MV-4-11 (cell line): ENCODE results near the gene CIB4.
A peak's percentile ranks its signal among the peaks of the same experiment; 100 is the strongest.
"Not testable (repeated sequence)": the region's sequence is repeated elsewhere in the genome, so short reads cannot be mapped to it uniquely, and the experiment has no call there.

Source experiments
- DNase-seq: peaks from one replicate; lab custom pipeline; 2025; lab: John Stamatoyannopoulos, UW

Gene CIB4

DNA sequence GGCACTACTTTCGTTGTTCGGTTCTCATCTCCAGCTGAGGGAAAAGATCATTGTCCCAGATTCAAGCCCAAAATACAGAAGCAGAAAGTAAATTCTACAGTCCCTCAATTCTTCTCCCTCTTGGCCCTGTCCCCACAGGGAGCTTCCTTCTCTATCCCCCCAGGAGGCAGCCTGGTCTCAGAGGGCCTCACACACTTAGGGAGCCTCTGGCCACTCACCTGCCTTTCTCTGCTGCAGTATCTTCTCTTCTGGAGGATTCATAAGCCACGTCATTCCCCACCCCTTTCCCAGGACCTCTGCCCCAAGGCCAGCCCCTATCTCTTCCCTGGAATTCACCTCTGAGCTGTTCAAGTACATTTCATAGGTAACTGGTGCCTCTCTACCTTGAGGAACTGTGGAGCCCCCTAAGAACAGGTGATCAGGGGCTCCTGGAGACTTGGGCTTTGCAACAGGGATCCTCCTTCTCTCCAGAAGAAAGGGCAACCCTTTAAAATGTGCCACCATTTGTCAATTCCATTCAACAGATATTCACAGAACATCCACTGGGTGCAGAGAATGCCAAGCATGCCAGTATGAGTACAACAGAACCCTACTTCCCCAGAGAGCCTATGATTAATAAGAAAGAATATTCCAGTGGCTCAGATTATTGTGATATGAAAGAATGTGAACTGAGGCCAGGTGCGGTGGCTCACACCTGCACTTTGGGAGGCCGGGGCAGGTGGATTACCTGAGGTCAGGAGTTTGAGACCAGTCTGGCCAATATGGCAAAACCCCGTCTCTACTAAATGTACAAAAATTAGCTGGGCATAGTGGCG lies 72.9 kb downstream of the CIB4 start:
- no peak for DNase-seq

DNA sequence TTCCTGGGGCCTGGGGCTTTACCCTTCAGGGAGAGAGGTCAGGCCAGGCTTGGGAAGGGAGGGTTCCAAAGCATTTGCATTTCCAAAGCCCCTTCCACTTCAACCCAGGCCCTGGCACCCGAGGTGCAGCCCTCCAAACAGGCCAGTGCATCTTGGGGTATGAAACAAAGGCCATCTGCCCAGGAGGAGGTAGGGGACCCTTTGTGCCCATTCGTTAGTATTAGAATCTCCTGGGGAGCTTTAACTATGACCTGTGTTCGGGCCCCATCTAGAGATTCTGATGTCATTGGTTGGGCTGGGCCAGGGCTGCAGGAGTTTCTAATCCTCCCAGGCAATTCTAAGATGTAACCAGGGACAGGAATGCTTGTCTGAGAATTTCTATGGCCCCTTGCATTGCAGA lies 73.6 kb downstream of the CIB4 start:
- no peak for DNase-seq

DNA sequence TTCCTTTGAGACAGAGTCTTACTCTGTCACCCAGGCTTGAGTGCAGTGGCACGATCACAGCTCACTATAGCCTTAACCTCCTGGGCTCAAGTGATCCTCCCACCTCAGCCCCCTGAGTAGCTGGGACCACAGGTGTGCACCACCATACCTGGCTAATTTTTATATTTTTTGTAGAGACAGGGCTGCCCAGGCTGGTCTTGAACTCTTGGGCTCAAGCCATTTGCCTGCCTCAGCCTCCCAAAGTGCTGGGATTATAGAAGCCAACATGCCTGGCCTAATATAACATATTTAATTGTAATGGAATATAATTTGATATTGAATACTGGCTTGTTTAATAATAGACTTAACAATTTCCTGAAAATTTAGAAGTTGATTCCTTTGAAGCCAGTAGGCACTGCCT lies 74.4 kb downstream of the CIB4 start:
- DNase-seq: not testable (repeated sequence)

DNA sequence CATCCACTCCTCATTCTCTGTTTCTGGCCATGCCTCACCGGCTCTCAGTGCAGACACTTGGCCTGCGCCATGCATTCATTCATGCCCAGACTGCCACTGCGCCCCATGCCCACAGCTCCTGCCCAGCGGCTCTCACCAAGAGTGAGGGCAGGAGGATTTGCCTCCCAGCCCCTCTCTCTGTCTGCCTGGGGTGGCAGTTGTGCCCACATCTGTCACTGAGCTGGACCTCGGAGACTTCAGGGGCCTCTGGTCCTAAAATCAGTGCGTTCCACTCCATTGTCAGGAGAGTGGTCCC lies 75.1 kb downstream of the CIB4 start:
- DNase-seq: no peak

DNA sequence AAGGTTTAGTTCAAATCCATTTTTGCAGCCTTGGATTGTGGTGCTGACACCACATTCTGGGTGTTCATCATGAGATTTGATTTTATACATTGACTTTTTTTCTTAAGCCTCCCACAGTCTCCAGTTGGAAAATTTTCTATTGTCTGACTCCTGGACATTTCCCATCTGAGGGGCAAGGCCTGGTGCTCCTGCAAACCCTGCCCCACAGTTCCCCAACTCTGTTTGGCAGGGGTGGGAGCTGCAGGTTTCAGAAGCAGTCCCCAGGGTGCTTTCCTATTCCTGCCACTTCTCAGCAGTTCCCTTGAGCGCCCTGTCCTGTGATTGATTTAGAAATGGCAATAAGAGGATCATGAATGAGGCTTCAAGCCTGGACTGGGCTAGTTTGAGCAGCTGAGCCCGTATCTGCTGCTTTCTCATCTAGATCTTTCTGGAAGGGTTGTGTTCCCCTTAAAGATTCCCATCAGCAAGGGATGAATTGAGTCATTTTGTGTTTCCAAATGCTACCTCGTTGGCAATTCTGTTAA lies 77.0 kb downstream of the CIB4 start:
- DNase-seq: no peak

DNA sequence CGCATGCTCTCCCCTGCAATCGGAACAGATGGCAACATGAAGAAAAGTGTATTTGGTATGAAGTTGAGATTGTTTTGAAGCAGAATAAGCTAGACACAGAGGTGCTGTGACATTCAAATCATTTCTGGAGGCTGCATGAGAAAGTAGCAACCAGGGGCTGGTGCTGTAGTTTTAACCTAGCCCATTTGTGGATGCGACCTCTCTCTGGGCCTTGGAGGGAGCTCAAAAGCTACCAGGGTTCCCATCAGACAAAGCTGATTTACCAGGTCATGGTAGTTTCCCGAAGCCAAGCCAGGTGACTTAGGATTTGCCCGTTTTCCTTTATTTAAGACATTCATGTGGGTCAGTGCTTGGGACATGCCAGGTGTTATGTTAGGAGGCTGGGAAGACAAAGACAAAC lies 77.5 kb downstream of the CIB4 start:
- DNase-seq: no peak

DNA sequence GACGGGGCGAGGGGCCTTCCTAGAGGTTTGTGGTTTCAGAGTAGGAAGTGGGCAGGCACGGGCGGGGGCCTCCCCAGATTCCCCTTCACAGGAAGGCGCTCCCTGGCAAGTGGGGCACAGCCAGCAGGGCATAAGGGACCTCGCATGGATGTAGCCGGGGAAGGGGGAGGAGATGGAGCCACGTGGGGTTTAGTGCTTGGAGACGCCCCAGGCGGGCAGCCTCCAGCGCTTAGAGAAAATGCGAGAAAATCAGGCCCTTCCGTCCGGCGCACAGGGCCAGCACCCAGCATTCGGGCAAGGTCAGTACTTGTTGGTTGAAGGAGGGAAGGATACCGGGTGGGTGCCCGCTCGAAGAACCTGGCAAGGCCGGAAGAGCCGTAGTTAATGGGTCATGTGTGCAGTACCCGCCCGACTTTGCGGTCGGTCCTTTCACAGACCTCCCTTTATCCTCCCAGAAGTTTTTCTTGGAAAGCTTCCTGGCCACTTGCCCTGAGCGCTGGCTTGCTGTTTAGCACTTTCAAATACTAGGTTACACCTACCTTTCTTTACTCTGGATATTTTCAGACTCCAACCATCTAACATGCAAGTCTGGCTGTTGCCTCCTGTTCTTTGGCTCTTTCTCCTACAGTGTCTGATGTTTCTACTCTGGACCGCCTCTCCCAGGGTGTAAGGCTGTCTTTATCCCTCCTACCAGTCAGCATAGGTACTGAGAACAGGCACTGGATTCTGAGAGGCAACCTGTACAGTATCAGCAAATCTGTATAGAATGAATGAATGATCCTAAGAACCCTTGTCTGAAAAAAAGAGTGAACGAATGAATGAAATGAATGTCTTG lies 78.1 kb downstream of the CIB4 start:
- DNase-seq: no peak

DNA sequence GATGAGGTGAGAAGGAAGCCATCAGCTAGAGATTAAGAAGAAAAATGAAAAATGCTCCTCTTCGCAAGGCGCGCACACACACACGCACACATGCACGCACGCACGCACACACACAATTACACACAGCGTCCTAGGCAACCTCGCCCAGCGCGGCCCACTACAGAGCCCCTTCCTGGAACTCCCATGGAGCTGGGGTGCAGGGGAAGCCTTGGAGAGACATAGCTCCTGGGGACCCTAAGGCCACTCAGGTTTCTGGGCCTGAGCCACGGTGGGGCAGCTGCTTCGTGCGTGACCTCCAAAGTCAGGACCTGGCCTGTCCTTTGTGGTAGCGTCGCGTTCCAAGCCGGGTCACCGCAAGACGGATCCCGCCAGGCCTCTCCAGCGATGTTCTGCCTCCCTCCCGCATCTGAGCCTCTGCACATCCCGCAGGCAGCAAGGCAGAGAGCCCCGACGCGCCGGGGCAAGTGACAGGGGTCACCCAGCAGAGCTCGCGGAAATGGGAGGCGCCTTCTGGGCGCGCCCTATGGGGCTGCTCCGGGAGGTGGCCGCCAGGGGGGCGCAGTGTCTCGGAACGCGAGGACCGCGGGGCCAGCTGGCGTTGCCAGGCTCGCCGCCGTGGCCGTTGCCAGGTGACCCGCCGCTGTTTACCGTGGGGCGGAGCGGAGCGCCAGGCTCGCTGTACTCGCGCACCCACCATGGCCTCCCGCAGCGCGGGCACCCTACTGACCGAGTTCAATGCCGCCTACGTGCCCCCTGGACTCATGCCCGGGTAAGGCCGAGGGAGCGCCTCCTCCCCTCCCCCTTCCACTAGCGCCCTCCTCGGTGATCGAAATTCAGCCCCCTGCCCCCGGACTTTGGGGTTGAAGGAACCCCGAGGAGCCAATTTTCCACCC lies 79.0 kb downstream of the CIB4 start:
- peak; percentile 15 for DNase-seq

DNA sequence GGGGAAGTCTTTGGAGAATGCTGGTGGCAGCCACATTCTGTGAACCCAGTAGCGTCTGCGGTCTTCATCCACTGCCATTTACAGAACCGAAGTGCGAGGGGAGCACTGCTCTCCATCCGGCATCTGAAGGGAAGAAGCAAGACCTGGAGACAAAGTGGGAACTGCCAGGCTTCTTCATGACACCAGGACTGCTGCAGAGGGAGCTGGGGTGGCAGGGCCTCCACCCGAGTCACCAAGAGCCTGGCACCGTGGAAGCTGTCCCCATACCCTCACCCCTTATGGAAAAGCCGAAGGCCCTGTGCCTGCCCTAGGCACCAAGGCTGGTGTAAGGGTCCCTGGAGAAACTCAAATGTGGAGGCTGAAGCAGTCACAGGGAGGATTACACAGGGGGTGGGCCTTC lies 79.8 kb downstream of the CIB4 start:
- DNase-seq: no peak

DNA sequence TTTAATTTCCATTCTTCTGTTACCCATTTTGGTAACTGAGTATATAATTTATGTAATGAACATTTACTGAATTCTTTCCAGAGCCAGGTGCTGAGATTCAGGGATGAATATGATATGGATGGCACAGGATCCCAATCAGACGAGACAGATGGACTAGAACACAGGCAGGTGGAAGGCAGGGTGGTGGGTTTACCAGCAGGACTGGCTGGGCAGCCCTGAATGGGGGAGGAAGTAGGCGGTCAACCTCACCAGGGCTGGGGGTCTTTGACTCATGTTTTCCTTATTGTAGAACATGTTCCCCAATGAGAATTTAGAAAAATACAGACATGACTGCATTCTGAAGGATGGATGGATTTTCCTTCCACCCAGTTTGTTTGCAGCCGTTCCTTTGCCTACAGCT lies 80.3 kb downstream of the CIB4 start:
- no peak for DNase-seq

DNA sequence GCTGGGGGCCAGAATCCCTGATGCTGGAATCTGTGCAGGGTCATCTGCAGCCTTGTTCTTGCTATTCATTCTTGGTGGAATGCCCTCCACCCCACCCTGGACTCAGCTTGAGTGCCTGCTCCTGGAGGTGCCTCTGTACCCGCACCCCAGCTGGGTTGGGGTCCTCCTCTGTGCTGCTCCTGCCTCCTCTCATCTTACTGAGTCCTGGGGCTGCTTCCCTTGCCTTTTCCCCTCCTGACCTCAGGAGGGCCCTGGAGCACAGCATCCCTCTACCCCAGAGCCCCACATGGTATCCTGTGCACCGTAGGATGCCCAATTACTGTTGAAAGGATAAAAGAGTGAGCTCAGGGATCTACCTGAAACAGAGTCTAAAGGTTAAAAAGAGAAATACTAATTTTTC lies 81.6 kb downstream of the CIB4 start:
- DNase-seq: no peak

DNA sequence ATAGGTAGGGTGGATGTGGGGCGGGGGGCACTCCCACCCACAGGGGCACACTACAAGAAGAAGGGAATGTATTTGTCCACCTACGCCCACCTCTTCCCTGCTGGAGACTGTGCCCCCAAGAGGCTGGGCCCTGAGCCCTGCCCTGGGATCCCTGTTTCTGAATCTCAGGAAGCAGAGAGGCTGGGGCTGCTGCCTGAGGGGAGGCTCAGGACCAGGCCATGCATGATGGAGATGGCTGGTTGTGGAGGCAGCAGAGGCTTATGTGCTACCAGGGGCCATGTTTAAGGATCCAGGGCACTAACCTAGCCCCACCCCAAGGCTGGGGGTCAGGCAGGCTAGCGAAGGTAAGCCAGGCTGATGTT lies 82.1 kb downstream of the CIB4 start:
- no peak for DNase-seq

DNA sequence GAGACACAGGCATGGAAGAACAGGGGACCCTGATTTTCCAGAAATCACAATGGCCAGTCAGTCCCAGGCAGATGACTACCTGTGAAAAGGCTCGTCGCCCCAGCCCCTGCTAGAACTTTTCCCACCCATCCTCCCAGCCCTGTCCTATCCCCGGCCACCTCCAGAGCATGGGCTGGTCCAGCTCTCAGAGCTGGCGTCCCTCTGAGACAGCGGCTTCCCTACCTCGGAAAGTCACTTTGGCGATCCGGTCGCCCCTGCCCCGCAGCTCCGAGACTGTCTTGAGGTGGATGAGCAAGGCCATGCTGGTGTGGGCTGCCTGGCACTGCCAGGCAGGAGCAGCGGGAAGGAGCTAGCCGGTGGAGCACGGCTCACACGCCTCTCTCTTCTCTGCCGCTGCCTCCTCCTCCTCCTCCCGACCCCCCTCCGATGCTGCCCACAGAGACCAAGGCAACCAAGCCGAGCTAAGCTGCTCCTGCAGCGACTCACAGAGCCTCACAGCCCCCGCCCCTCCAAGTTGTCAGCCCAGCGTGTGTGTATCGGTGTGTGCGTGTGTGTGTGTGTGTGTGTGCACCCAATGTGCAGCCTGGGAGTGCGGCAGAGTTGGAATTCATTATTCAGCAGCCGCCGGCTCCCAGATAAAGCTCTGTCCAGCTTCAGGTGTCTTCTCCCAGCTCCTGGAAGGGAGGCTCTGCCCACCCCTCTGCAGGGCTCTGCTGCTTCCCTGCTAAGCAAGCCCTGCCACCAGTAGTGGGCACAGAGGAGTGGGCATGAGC lies 82.7 kb downstream of the CIB4 start:
- DNase-seq: no peak

DNA sequence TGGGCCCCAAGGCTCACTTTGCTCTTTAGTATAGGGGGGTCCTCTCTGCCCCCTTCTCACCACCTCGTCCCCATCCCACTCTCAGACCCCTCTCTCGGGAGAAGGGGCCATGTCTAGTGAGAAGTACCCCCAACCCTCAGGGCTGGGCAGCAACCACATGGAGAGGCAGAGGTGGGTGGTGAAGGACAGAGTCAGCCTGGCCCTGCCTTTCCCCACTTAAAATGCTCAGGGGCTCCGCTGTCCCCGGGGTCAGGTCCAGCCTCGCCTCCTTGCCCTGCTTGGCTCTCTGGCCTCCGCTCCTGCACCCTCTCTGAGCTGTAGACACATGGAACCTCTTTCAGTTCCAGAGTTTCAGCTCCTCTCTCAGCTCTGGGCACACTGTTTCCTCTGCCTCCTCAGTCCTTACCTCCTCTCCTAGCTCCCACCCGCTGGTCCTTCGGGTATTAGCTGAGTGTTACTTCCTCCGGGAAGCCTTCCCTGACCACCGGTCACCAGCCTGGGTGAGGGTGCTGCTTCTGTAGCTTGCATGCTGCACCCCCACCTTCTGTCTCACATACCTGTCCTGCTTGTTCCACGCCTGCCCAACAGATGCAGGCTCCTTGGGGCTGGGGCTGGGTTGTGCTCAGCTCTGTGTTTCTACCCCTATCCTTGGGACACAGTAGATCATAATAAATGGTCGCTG lies 83.8 kb downstream of the CIB4 start:
- no peak for DNase-seq

DNA sequence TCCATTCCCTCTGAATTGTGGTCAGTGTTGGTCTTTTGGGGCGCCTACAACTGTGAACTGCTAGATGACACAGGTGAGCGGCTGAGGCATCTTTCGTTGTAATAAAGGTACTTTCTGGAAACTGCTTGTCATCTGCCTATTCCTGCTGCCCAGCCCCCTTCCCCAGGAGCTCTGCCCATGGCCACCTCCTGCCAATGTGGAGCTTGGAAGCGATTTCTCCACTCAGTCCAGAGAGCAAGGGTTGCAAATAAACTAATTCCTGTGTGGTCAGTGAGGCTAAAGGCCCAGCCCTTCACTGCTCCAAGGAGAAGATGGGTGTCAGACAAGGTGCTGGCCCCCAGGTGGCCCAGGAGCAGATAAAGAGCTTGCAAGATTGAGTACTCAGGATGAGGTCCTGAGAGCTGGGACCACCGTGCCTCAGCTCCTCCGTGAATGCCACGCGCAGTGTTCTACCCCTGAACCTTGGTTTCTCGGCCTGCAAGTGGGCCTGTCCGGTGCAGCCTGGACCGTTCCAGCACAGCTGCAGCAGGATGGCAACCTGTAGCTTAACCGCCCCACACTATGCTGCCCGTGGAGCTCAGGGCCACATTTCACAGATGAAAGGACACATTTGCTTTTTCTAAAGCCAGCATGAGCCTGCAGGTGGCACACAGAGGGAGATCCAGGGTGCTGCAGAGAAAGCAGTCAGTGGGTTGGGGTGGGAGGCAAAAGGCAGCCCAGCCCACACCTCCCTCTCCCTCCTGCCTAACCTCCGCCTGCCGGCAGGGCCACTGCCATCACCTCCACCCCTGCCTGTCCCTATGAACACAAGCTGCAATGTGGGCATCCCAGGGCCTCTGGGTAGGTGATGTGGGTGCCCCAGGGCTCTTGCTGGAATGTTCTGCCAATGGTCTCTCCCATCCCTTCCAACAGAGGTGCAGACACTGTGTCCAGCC lies 84.6 kb downstream of the CIB4 start:
- DNase-seq: no peak

DNA sequence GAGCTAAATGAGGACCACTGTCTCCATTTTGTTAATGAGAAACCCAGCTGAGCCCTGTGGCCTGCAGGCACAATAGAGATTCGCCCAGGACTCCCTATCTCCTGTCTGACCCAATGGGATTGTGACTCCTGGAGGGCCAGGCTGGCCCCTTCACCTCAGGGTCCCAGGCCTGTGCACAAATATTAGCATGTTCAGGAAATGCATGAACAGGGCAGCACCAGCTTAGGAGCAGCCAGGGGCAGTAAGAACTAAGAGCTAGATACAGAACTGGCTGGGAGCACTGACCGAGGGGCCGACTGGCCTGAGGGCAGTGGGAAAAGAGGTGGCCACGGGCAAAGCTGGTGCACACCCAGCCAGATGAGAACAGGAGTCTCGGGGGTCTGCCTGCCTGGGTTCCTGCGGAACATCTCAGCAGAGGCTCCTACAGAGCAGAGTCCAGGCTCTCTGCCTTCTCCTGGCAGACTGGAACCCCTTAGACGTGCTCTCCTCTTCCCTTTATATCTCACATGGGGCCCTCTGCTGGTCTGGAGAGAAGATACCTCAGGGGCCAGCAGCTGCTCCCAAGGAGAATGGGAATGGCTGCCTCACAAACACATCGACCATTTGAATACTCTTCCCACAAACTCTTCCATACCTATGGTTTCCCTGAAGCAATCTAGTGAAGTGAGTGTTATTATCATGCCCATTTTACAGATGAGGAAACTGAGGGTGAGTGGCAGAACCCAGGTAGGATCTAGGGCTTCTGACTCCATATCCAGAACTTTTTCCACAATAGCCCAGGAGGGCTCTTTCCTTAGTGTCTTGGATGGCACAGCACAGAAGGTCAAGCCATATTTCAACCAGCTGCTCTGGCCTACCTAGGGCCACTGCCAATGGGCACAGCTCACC lies 85.7 kb downstream of the CIB4 start:
- no peak for DNase-seq

DNA sequence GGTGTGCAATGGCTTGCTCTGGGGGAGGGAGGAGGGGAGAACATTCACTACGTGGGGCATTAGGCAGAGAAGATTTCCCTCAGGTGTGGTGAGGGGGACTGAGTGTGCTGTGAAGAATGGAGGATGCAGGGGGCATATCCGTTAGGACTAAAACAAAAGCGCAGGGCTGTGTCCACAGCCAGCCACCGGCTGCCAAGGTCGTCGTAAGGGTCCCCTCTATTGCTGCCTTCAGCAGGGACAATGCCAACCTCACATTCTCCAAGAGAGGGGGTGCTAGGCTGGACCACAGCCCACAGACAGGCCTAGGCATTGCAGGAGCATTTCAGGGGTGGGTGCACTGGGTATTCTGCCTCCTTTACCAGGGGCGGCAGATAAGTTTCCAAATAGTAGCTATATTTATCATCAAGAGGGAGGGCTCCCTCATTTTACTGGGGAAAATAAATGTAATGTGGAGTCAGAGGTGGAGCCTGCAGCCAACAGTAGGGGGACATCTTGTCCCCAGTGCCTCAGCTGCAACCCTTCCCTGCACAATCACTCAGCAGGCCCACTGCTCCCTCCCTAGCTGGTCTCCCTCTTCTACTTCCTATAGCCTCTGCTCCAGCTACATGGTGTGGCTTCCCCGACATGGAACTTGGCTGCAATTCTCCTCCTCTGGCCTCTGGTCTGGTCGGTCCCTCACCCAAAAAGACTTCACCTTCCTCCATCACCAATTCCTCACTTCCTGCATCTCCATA lies 88.4 kb downstream of the CIB4 start:
- DNase-seq: no peak
